HG03039 (cell line): ENCODE data around the gene KCNQ1OT1.

Experiments
- ATAC-seq: cut with Tn5 transposase; IDR thresholded peaks from one replicate; pipeline ENCODE4 v1.9.1; 2021; ENCODE audit warnings: mild to moderate bottlenecking, moderate library complexity; ENCODE audit not compliant: unreplicated experiment

Gene KCNQ1OT1

DNA sequence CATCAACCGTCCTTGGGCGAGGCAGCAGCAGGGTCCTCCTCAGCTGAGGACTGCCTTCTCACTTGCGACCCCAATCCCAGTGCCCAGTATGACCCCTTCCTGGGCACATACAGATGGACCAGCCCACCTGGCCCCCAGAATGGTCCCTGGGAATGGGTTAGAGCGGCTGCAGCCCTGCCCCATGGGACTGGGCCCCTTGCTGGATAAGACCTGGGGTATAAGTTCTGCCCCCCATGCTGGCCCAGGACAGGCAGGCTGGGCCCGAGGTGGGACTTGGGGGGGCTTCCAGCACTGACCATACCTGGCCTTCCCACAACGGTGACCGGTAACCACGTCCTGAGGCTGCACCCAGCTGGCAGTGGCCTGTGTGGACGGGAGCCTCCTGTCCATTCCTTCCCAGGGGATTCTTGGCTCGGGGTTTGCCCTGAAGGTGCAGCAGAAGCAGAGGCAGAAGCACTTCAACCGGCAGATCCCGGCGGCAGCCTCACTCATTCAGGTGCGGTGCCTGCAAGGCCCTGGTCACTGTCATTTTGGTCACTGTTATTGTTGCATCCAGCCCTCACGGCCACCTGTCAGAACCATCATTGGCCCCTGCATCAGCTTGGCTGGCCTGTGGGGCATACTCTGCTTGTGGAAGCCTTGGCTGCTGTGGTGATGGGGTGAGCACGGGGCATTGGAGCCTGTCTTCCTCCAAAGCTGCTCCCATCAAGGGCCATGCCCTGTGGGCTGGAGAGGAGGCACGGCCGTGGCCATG lies 114.8 kb downstream of the KCNQ1OT1 start:
- no peak for ATAC-seq

DNA sequence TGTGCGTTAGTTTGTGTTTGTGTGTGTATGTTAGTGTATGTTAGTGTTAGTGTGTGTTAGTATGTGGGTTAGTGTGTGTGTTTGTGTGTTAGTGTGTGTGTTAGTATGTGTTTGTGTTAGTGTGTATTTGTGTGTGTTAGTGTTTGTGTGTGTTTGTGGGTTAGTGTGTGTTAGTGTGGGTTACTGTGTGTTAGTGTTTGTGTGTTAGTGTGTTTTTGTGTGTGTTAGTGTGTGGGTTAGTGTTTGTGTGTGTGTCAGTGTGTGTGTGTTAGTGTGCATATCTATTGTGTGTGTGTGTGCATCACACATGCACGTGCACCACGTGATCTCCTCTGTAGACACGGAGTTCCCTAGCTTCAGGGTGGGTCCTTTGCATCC lies 115.4 kb downstream of the KCNQ1OT1 start:
- ATAC-seq: no peak

DNA sequence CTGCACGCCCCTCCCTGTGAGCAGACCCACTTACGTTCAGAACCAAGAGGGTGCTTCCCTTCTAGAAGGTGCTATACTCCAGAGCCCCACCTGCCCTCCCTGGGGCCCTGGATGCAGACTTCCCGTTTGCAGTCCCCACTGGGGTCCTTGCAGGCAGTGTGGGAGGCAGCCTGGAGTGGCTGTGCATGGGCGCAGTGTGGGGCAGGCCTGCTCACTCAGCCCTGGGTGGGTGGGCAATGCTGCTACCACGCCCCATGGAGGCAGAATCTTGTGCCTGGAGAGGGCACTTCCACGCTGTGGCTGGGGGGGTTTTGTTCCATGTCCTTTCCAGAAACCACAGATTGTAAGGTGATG lies 116.2 kb downstream of the KCNQ1OT1 start:
- no peak for ATAC-seq

DNA sequence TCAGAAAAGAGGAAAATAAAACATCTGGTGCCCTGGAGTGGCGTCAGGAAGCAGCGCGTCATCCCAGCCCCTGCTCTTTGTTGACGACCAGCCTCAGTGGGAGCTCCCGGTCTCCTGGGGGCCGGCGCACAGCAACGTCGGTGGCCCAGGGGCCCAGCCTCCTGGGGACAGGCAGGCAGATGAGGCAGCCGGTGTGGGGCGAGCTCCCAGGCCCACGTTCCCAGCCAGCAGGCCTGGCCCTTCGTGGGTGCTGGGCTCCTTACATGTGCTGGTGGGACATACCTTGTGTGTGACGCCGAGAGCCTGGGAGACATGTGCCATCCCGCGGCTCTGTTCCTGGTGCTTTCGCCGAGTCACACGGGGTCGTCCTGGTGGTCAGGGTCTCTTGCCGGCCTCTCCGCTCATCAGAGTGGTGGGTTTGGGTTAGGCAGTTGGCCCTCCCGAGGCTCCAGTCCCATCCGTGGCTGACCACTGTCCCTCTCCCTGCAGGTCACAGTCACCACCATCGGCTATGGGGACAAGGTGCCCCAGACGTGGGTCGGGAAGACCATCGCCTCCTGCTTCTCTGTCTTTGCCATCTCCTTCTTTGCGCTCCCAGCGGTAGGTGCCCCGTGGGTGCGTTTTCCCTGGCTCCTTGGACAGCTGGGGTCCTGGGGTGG lies 116.7 kb downstream of the KCNQ1OT1 start:
- no peak for ATAC-seq

DNA sequence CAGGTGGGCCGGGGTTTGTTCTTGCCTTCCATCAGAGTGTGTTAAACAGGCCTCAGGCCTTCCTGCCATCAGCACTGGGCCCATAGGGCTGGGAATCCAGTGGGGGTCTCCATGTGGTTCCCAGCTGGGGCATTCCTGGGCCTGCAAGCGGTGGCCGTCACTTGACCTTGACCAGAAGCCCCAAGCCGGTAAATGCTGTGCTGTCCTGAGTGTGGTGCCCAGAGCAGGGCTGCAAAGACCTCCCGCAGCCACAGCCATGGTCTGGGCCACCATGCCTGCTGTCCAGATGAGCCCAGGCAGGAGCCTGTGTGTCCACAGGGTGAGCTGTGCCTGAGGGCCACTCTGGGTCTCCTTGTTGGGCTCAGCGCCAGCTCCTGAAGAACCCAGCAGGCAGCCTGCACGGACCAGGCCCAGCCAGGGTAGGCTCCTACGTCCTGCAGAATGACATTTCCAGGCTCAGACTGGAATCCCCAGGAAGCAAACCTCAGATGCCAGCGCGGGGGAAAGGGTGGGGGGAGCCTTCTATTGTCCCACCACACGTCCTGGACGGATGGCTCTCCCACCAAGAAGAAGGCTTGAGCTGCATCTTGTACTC lies 117.3 kb downstream of the KCNQ1OT1 start:
- ATAC-seq: no peak

DNA sequence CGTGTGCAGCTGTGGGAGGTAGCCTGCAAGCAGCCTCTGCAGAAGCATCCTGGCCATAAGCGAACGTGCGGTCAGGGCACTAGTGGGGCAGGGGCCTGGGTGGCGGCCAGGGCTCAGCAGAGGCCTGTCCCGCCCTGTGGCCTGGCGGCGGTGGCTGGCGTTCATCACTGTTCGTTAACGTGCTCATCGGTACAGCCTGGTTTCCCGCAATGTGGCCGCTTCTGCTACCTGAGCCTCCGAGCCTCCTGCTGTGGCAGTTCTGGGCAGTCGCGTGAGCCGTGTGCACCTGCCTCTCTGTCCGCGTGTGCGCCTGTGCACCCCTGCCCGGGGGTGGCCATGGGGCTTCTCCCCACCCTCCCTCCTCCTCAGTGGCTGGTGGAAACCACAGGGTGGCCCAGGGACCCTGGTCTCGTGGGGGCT lies 117.9 kb downstream of the KCNQ1OT1 start:
- ATAC-seq: no peak

DNA sequence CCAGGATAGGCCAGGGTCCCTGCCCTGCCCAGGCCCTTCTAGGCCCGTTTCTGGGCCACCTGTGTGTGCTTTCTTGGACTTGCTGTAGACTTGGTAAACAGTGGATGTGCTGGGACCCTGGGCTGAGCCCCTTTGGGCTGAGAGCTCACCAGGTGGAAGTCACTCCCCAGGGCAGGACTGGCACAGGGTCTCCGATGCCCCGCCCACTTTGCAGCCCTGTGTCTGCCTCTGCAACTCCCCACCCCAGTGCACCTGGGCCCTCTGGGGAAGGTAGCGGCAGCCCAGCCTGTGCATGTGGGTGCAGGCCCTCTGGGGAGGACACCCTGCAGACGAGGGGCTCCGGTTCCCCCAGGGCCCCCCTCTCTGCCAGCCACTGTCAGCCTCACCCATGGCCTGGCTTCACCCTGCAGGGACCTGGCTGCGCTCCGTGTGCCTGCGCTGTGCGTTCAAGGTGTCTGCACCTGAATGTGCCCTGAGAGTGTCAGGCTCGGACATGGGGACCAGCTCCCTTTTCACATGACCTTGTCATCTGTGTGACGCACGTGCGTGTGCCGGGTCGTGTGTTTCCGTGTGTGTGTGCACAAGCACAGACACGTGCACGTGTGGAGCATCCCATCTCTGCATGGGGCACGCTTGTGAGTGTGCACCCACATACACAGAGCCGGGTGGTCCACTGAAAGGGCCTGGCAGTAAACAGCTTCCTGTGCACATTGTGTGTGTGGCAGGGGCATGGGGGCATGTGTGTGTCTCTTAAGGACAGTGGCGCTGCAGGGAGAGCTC lies 118.5 kb downstream of the KCNQ1OT1 start:
- no peak for ATAC-seq

DNA sequence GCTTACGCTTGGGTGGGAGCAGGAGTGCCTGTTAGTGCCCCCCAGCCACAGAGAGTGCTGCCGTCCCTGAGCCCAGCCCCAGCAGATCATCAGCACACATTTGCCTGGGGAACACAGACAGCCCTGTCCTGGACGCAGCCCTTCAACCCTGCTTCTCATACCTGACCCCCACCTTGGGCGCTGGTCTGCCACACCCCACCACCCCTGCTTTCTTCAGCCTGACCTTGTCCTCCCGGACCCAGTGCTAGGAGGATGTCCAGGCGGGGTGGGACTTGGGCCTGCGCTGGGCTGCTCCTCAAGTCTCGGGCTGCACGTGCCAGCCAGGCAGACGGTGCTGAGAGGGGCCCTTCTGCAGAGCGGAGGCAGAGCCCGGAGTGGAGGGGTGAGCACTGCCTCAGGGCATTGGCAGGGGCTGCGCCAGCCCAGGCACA lies 119.2 kb downstream of the KCNQ1OT1 start:
- no peak for ATAC-seq

DNA sequence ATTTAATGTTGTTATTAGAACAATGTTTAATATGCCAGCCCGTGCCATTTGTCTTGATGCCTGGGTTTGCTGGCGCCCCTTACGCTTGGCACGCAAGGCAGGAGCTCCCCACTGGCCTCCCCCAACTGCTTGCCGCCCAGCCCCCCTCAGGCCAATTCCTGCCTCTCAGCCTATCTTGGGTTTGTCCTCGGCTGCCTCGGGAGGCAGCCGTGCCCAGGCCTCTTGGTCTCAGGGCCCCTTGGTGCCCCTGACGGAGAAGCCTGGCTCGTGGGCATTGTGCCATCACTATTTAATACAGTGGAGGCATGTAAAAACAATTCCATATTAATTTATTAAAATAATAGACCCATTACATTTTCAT lies 119.8 kb downstream of the KCNQ1OT1 start:
- no peak for ATAC-seq

DNA sequence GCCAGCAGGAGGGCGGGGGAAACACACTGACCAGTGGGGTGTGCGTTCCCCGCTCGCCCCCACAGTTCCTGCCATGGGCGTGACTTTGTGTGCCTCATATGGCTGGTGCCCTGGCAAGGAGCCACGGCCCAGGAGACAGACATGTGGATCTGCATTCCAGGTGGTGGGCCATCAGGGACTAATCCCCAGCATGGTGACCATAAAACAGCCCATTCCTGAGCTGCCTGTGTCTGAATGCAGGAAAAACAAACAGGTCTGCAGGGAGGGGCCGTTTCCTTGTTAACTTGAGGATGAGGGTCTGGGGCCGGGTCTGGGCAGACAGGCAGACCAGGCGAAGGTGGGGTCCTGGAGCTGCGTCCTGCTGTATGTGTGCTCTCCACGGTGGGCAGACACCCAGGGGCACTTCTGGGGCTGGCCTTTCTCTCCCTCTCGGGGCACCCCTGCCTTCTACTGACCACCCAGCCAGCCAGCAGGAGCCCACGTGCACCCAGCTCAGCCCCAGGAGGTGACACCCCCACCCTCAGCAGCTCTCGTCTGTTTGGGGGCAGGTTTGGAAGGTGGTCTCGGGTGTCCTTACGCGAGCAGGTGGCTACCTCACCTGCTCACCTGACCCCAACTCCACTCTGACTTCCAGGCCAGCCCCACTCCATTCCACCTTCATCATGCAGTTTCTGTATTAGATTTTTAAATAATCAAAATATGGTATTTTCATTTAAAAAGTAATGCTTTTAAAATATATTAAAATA lies 120.3 kb downstream of the KCNQ1OT1 start:
- ATAC-seq: no peak

DNA sequence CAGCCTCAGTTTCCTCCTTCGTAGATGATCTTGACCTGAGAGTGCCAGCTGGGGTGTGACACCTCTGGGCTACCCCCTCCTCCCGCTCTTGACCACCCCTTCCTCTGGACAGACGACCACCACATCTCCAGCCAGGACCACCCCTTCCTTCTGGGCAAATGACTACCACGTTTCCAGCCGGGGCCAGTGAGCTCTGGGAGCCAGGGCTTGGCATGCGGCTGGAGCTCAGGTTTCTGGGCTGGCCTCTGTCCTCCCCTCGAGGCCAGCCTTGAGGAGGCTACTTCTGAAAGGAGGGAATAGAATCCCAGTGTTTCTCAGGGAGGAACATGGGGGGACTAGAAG lies 120.9 kb downstream of the KCNQ1OT1 start:
- no peak for ATAC-seq

DNA sequence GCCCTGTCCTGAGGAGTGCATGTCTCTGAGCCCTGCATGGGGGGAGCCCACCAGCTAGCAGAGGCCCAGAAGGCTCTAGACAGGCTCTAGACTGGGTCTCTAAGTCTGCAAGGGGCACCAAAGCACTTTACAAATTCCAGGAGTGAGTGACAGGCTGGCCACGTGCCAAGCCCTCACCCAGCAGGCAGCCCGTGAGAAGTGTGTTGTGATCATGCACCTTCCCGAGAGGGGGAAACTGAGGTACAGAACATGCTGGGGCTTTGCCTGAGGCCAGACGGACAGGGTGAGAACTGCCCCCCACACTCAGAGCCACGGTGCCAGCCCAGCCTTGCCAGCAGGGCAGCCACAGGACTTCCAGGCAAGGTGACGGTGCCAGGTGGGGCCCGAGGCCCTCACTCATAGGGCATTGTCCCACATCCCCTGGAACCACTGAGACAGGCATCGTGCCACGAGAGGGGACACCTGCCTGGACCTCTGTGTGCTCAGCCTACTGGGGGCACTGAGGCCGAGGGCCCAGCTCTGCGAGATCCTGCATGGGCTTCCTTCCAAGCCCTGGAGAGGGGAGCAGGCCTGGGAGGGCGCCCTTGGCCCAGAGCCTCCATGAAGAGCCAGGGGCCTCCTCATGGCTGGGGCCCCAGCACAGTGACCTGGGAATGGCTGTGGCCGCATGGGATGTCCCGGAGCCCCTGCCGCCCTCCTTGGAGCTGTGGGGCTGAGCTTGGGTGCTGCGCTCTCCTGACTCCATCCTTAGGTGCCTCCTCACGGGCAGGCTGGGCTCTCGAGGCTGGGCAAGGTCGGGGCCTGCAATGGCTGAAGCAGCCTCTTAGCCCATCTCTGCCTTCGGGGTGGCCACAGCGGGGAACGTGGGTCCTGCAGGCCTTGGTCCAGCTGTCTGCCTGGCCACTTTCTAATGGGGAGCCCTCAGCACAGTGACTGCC lies 121.5 kb downstream of the KCNQ1OT1 start:
- no peak for ATAC-seq

DNA sequence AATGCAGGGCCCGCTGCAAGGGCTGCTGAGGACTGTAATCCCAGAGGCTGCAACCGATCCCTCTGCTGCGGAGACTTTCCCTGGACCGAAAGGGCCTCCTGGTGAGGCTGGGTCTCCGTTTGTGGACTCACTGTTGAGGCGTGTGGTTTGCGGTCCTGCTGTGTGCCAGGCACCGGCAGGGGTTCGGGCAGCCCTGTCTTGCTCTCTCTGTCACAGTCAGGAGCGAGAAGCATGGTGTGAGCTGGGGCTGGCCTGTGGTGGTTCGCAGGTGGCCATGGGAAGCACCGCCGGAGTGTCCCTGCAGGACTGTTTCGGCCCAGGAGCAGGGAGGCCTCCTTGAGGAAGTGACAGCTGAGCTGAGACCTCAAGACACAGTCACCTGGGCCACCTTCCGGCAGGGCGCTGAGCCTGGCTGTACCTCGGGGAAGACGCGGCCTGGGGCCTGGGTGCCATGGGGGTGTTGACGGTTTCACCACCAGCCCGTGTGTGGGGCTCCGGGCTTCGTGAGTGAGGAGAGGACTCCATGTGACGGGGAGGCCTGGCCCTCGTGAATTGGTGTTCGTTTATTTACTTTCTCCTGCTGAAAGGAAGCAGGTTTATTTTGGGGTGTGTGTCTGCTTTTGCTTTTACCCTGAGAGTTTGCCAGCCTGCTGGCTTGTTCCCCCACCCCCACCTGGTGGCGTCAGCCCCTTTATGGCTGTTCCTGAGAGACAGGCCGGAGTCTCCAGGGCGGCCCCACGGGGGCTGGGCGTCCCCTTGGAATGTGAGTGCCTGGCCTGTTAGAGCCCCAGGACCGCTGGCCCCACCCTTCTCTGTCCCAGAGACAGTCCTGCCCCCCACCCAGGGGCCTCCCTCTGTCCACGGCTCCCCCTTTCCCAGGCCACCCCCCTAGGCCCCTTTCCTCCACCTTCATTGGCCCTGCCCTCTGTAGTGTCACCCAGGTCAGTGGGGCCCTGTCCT lies 122.5 kb downstream of the KCNQ1OT1 start:
- no peak for ATAC-seq

DNA sequence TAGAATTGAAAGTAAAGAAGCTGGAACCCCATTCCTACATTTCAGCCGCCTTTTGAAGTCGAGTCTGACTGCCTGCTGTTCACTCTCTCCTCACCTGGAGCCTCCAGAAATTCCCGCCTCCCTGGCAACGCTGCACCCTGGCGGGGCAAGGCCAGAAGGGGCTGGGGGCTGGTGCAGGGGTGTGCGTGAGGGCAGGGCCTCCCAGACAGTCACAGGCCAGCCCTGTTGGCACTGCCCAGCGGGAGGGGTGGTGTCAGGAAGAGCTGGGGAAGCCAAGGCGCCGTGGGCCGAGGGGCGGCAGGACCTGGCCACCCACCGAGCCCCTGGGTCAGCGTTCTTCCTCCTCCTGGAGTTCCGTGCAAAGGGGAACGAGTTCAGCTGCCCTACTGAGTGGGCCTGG lies 123.2 kb downstream of the KCNQ1OT1 start:
- no peak for ATAC-seq

DNA sequence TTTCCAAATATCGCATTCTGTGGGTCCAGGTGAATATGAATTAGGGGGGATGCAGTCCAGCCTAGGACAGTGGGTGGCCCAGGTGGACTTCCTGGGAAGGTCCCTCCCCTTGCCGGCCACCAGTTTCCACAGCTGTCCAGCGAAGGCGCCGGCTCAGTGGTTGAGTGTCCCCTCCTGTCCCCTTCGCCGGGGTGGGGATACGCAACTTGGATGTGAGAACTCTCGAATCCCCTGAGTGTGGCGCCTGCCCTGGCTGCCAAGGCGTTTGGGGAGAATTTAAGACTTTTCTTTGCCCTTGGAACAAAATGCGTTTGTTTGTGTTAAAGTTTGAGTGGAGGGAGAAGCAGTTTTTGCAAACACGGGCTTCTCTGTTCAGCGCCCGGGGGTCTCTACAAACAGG lies 123.7 kb downstream of the KCNQ1OT1 start:
- ATAC-seq: no peak

DNA sequence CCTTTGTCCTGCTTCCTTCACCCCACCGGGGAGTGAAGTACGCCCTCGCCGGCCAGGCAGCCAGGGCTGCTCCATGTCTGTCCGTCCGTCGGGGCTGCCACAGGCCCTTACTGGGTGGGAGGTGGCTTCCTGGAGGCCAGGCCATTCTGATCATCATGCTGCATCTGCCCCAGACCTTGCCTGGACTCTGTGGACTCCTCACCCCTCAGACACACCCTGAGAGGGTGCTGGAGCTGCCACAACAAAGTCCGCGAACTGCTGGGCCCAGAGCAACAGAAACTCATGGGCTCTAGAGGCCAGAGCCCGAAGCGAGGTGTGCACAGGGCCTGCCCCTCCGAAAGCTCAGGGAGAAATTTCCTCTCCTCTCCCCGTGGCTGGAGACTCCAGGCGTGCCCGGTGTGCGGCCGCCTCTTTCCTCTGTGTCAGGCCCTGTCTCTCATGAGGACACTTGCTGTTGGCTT lies 124.2 kb downstream of the KCNQ1OT1 start:
- no peak for ATAC-seq

DNA sequence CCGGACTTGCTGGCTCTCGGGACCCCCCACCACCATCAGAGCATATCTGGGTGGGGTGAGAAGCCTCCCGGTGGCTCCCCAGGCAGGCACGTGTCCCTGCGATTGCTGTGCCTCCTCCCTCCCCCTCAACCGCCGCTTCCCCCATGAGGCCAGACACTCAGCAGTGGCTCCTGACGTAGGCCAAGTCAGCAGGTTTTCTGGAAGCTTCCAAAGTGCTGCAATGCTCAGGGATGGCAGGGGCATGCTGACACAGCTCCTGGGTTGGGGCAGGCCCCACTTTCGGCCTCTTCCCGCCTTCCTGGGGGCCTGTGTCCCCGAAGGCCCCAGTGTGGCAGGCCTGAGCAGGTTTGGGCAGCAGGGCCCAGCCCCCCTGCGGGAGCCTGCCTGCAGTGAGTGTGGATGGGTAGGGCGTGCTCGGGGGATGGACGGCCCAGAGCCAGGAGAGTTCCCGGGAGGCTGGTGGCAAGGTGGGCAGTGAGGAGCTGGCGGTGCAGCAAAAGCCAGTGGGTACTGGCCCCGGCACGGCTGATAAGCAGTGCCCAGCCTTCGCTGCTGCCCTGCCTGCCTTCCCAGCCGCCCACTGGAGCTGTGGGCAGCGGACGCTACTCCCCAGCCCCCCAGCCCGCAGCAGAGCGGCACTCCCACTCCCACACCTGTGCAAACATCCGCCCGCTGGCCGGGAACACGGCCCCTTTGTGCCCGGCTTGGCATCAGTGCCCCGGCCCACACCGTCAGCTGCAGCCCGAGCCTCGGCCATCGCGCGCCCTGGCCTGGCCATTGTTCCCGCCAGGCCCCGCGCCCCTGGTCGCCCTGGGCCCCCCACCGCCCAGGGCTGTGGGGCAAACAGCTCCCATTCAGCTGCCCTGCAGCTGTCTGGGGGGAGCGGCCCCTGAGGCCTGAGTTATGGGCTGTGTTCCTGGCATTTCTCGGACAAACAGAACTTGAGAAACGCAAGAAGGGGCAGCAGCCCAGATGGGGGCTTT lies 125.0 kb downstream of the KCNQ1OT1 start:
- ATAC-seq: no peak
